HepG2 (cell line): Measurements from ENCODE around the gene POFUT2. TPM values are rescaled to one million over a fixed set of nuclear protein-coding genes. Genes with fewer than 3 reads are reported as not detected.

Source experiments
- AHR ChIP-seq: IDR thresholded peaks from 2 replicates; pipeline ENCODE4 v1.6.1; 2018; ENCODE audit warnings: missing genetic modification reagents, missing compliant biosample characterization
- ASH2L ChIP-seq: fragments of 300-600, 200-600 bp; sonication (generic); IDR thresholded peaks from 2 replicates; pipeline ENCODE4 v1.7.0; 2017; ENCODE audit warnings: low read depth, mild to moderate bottlenecking, moderate library complexity, mixed read lengths, low read length; ENCODE audit not compliant: insufficient read length
- FLYWCH1 ChIP-seq: sonication (generic); formaldehyde crosslinking; IDR thresholded peaks from 2 replicates; pipeline ENCODE4 v1.8.1; 2023; ENCODE audit warnings: mild to moderate bottlenecking, missing genetic modification reagents
- GTF3A ChIP-seq: sonication (generic); formaldehyde crosslinking; conservative IDR thresholded peaks from 2 replicates; pipeline ENCODE4 v1.4.0; 2020; ENCODE audit warnings: mild to moderate bottlenecking, missing genetic modification reagents
- KAT7 ChIP-seq: IDR thresholded peaks from 2 replicates; pipeline ENCODE4 v1.6.1; 2018; ENCODE audit warnings: borderline replicate concordance, missing compliant biosample characterization
- MAFK ChIP-seq, 2 experiments: IDR thresholded peaks in 1 of 2; conservative IDR thresholded peaks in 1 of 2; 2 replicates each; pipeline ENCODE4 v1.6.1; 2011; ENCODE audit warnings: improper control_type of control experiment in 2 of 2, low read length in 2 of 2
- RCOR2 ChIP-seq: IDR thresholded peaks from 2 replicates; pipeline ENCODE4 v1.6.1; 2016; ENCODE audit warnings: missing biosample characterization, missing genetic modification reagents
- SALL2 ChIP-seq: sonication (generic); formaldehyde crosslinking; IDR thresholded peaks from 2 replicates; pipeline ENCODE4 v1.8.1; 2023; ENCODE audit warnings: mild to moderate bottlenecking, missing genetic modification reagents, inconsistent platforms
- SMAD1 ChIP-seq: sonication (generic); formaldehyde crosslinking; IDR thresholded peaks from 2 replicates; pipeline ENCODE4 v1.4.0; 2020; ENCODE audit warnings: missing genetic modification reagents, low read depth, mild to moderate bottlenecking, borderline replicate concordance
- SYNCRIP ChIP-seq: fragments of 200-400 bp; formaldehyde crosslinking; IDR thresholded peaks from 2 replicates; pipeline ENCODE4 v1.6.1; 2018; ENCODE audit warnings: mild to moderate bottlenecking, low read depth, low read length; ENCODE audit not compliant: insufficient read depth
- ZNF354B ChIP-seq: sonication (generic); formaldehyde crosslinking; IDR thresholded peaks from 2 replicates; pipeline ENCODE4 v1.8.0; 2022; ENCODE audit warnings: mild to moderate bottlenecking, missing genetic modification reagents
- polyA plus RNA-seq, 8 experiments: library from polyadenylated mRNA; depleted of rRNA in 3 of 8; stranded (reverse) in 7 of 8; unstranded in 1 of 8; fragments of >200 nt; fragmentation: Illumina TruSeq in 4 of 8; extraction: Trizol in 4 of 8; gene quantifications; 2 replicates each; pipeline versions ENCODE4 v1.2.1 to v1.2.3, GENCODE V29; 2011 to 2016; ENCODE audit warnings: low read depth in 4 of 8, missing spikeins in 1 of 8, mixed read lengths in 1 of 8; ENCODE audit not compliant: insufficient read depth in 1 of 8
- total RNA-seq, 5 experiments: library from RNA; depleted of rRNA; stranded (reverse); fragments of >200 nt; fragmentation: Illumina TruSeq; extraction: Trizol; gene quantifications; 2 replicates each; pipeline ENCODE4 v1.2.3, GENCODE V29; 2016; ENCODE audit warnings: low read depth in 1 of 5
- TF ChIP-seq, protein P1 (sequence below): sonication (generic); formaldehyde crosslinking; IDR thresholded peaks from 2 replicates; pipeline ENCODE4 v1.9.0; 2021; ENCODE audit warnings: missing genetic modification reagents, borderline replicate concordance
- TF ChIP-seq, protein P2 (sequence below): sonication (generic); formaldehyde crosslinking; conservative IDR thresholded peaks from 2 replicates; pipeline ENCODE4 v1.4.0; 2020; ENCODE audit warnings: missing genetic modification reagents
- TF ChIP-seq, protein P3 (sequence below): sonication (generic); formaldehyde crosslinking; IDR thresholded peaks from 2 replicates; pipeline ENCODE4 v1.4.0; 2020; ENCODE audit warnings: mild to moderate bottlenecking, missing genetic modification reagents
- TF ChIP-seq, protein P4 (sequence below): sonication (generic); formaldehyde crosslinking; conservative IDR thresholded peaks from 2 replicates; pipeline ENCODE4 v1.4.0; 2020; ENCODE audit warnings: mild to moderate bottlenecking, missing genetic modification reagents, moderate library complexity
- TF ChIP-seq, protein P5 (sequence below): IDR thresholded peaks from 2 replicates; pipeline ENCODE4 v1.6.1; 2016

Gene POFUT2
- total and polyA plus RNA-seq, 2 of the 13 experiments (the other 11 are each of a cell fraction or from before 2014, with no cell fraction given): 22.8 to 24.0 TPM

DNA sequence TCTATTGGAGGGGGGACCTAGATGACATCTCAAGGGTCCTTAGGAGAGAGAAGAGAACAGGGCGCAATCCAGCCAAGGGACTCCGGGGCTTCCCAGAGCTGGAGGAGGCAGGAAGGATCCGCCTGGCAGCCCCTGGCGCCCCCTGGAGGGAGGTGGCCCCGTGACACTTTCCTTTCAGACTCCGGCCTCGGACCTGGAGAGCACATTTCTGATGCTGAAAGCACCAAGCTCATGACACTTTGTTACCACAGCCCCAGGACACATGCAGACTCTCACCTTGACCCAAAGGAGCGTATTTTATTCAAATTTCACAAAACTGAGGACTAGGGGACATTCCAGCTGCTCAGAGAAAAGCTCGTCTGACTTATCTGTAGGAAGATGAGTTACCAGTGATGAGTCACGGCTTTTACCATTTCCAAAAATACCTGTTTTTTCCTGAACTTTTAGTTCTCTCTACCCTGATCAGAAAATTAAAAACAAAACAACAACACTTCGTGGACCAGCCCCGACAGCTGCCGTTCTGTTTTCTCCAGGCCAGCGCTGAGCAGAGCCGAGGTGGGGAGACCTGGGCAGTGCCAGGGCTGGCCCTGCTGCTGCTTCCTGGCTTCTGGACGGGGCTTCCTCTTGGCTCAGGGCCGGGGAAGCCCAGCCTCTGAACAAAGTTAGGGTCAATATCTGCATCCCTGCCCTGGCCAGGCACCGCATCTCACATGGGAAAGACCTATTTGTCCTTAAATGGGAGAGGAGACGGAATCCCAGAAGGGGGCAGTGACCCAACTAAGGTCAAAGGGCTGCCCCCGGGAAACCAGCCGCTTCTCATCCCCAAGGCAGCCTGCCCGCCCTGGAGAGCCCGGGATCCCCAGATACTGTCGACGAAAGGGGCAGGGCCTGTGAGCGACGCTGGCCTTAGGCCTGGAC, 21.6 kb upstream of the POFUT2 start (continued):
- TF ChIP-seq, protein P1, sequence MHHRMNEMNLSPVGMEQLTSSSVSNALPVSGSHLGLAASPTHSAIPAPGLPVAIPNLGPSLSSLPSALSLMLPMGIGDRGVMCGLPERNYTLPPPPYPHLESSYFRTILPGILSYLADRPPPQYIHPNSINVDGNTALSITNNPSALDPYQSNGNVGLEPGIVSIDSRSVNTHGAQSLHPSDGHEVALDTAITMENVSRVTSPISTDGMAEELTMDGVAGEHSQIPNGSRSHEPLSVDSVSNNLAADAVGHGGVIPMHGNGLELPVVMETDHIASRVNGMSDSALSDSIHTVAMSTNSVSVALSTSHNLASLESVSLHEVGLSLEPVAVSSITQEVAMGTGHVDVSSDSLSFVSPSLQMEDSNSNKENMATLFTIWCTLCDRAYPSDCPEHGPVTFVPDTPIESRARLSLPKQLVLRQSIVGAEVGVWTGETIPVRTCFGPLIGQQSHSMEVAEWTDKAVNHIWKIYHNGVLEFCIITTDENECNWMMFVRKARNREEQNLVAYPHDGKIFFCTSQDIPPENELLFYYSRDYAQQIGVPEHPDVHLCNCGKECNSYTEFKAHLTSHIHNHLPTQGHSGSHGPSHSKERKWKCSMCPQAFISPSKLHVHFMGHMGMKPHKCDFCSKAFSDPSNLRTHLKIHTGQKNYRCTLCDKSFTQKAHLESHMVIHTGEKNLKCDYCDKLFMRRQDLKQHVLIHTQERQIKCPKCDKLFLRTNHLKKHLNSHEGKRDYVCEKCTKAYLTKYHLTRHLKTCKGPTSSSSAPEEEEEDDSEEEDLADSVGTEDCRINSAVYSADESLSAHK (CRISPR knock-in tag): no peak
- TF ChIP-seq, protein P2, sequence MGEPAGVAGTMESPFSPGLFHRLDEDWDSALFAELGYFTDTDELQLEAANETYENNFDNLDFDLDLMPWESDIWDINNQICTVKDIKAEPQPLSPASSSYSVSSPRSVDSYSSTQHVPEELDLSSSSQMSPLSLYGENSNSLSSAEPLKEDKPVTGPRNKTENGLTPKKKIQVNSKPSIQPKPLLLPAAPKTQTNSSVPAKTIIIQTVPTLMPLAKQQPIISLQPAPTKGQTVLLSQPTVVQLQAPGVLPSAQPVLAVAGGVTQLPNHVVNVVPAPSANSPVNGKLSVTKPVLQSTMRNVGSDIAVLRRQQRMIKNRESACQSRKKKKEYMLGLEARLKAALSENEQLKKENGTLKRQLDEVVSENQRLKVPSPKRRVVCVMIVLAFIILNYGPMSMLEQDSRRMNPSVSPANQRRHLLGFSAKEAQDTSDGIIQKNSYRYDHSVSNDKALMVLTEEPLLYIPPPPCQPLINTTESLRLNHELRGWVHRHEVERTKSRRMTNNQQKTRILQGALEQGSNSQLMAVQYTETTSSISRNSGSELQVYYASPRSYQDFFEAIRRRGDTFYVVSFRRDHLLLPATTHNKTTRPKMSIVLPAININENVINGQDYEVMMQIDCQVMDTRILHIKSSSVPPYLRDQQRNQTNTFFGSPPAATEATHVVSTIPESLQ (CRISPR knock-in tag): no peak
- TF ChIP-seq, protein P3, sequence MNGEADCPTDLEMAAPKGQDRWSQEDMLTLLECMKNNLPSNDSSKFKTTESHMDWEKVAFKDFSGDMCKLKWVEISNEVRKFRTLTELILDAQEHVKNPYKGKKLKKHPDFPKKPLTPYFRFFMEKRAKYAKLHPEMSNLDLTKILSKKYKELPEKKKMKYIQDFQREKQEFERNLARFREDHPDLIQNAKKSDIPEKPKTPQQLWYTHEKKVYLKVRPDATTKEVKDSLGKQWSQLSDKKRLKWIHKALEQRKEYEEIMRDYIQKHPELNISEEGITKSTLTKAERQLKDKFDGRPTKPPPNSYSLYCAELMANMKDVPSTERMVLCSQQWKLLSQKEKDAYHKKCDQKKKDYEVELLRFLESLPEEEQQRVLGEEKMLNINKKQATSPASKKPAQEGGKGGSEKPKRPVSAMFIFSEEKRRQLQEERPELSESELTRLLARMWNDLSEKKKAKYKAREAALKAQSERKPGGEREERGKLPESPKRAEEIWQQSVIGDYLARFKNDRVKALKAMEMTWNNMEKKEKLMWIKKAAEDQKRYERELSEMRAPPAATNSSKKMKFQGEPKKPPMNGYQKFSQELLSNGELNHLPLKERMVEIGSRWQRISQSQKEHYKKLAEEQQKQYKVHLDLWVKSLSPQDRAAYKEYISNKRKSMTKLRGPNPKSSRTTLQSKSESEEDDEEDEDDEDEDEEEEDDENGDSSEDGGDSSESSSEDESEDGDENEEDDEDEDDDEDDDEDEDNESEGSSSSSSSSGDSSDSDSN (CRISPR knock-in tag): no peak
- no peak for TF ChIP-seq GTF3A (CRISPR knock-in tag)
- TF ChIP-seq, protein P4, sequence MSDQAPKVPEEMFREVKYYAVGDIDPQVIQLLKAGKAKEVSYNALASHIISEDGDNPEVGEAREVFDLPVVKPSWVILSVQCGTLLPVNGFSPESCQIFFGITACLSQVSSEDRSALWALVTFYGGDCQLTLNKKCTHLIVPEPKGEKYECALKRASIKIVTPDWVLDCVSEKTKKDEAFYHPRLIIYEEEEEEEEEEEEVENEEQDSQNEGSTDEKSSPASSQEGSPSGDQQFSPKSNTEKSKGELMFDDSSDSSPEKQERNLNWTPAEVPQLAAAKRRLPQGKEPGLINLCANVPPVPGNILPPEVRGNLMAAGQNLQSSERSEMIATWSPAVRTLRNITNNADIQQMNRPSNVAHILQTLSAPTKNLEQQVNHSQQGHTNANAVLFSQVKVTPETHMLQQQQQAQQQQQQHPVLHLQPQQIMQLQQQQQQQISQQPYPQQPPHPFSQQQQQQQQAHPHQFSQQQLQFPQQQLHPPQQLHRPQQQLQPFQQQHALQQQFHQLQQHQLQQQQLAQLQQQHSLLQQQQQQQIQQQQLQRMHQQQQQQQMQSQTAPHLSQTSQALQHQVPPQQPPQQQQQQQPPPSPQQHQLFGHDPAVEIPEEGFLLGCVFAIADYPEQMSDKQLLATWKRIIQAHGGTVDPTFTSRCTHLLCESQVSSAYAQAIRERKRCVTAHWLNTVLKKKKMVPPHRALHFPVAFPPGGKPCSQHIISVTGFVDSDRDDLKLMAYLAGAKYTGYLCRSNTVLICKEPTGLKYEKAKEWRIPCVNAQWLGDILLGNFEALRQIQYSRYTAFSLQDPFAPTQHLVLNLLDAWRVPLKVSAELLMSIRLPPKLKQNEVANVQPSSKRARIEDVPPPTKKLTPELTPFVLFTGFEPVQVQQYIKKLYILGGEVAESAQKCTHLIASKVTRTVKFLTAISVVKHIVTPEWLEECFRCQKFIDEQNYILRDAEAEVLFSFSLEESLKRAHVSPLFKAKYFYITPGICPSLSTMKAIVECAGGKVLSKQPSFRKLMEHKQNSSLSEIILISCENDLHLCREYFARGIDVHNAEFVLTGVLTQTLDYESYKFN (CRISPR knock-in tag): no peak
- 0 out of 2 replicates have a peak, but pooled peaks have one; percentile 3 for TF ChIP-seq SMAD1 (CRISPR knock-in tag)
- TF ChIP-seq SALL2 (CRISPR knock-in tag): peak; percentile 14; the same call in 1 of the 2 replicates
- no peak for TF ChIP-seq ASH2L
- TF ChIP-seq FLYWCH1 (CRISPR knock-in tag): no peak
- TF ChIP-seq ZNF354B (CRISPR knock-in tag): no peak
- no peak for TF ChIP-seq SYNCRIP
- TF ChIP-seq RCOR2 (CRISPR knock-in tag): no peak
- TF ChIP-seq AHR (CRISPR knock-in tag): no peak
- TF ChIP-seq, protein P5, sequence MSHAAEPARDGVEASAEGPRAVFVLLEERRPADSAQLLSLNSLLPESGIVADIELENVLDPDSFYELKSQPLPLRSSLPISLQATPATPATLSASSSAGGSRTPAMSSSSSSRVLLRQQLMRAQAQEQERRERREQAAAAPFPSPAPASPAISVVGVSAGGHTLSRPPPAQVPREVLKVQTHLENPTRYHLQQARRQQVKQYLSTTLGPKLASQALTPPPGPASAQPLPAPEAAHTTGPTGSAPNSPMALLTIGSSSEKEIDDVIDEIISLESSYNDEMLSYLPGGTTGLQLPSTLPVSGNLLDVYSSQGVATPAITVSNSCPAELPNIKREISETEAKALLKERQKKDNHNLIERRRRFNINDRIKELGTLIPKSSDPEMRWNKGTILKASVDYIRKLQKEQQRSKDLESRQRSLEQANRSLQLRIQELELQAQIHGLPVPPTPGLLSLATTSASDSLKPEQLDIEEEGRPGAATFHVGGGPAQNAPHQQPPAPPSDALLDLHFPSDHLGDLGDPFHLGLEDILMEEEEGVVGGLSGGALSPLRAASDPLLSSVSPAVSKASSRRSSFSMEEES (CRISPR knock-in tag): no peak
- TF ChIP-seq MAFK (conservative IDR thresholded peaks at IDR 0.05 in 1 of 2, IDR thresholded peaks at IDR 0.05 in 1 of 2; ENCODE audit: low read length in 2 of 2): no peak
- TF ChIP-seq KAT7: no peak
